ENCODE measurements around the gene STXBP6.

The STXBP6 gene

GRCh38 chr14:25049093-25049567, 817 bp downstream of the STXBP6 start:
- ATAC-seq = no peak
- TF ChIP-seq ZNF565 (CRISPR knock-in tag; conservative IDR thresholded peaks at IDR 0.05; ENCODE audit: low read depth) (no peak), CREB5 (CRISPR knock-in tag; IDR thresholded peaks at IDR 0.05; ENCODE audit: low read depth) (no peak), BACH2 (CRISPR knock-in tag; IDR thresholded peaks at IDR 0.05; ENCODE audit: borderline replicate concordance) (no peak), ZFP3 (CRISPR knock-in tag; IDR thresholded peaks at IDR 0.05) (no peak), CSDC2 (CRISPR knock-in tag; IDR thresholded peaks at IDR 0.05) (no peak), ISL1 (CRISPR knock-in tag; IDR thresholded peaks at IDR 0.05) (no peak), OSR1 (CRISPR knock-in tag; IDR thresholded peaks at IDR 0.05) (no peak), RARB (CRISPR knock-in tag; IDR thresholded peaks at IDR 0.05) (no peak), GLIS3 (CRISPR knock-in tag; IDR thresholded peaks at IDR 0.05) (no peak), ZFP30 (CRISPR knock-in tag; IDR thresholded peaks at IDR 0.05) (no peak), ZNF70 (CRISPR knock-in tag; IDR thresholded peaks at IDR 0.05) (no peak), TCF4 (CRISPR knock-in tag; IDR thresholded peaks at IDR 0.05; ENCODE audit: borderline replicate concordance) (no peak), ARNTL (CRISPR knock-in tag; IDR thresholded peaks at IDR 0.05; ENCODE audit: borderline replicate concordance, low read depth) (no peak), ZC3H10 (CRISPR knock-in tag; IDR thresholded peaks at IDR 0.05) (no peak), TOX (CRISPR knock-in tag; IDR thresholded peaks at IDR 0.05; ENCODE audit: borderline replicate concordance) (no peak), ESRRG (CRISPR knock-in tag; IDR thresholded peaks at IDR 0.05) (no peak)

GRCh38 chr14:25048170-25049016, 1.6 kb downstream of the STXBP6 start:
- no peak for ATAC-seq
- no peak for TF ChIP-seq ESRRG (CRISPR knock-in tag; IDR thresholded peaks at IDR 0.05)
- TF ChIP-seq ZFP30 (CRISPR knock-in tag; IDR thresholded peaks at IDR 0.05) = no peak
- no peak for TF ChIP-seq CSDC2 (CRISPR knock-in tag; IDR thresholded peaks at IDR 0.05)
- TF ChIP-seq ZC3H10 (CRISPR knock-in tag; IDR thresholded peaks at IDR 0.05) = no peak
- TF ChIP-seq POU6F1 (CRISPR knock-in tag; IDR thresholded peaks at IDR 0.05; ENCODE audit: borderline replicate concordance, low read depth) = no peak
- no peak for TF ChIP-seq TOX (CRISPR knock-in tag; IDR thresholded peaks at IDR 0.05; ENCODE audit: borderline replicate concordance)
- TF ChIP-seq ARNTL (CRISPR knock-in tag; IDR thresholded peaks at IDR 0.05; ENCODE audit: borderline replicate concordance, low read depth) = no peak
- TF ChIP-seq ZNF8 (CRISPR knock-in tag; IDR thresholded peaks at IDR 0.05) = no peak
- no peak for TF ChIP-seq GLIS3 (CRISPR knock-in tag; IDR thresholded peaks at IDR 0.05)
- TF ChIP-seq CSRNP3 (CRISPR knock-in tag; IDR thresholded peaks at IDR 0.05) = no peak

GRCh38 chr14:25046301-25046943, 3.5 kb downstream of the STXBP6 start:
- TF ChIP-seq ZNF565 (CRISPR knock-in tag; conservative IDR thresholded peaks at IDR 0.05; ENCODE audit: low read depth) = no peak
- TF ChIP-seq ISL1 (CRISPR knock-in tag; IDR thresholded peaks at IDR 0.05) = no peak
- TF ChIP-seq ZFP30 (CRISPR knock-in tag; IDR thresholded peaks at IDR 0.05) = no peak
- no peak for TF ChIP-seq CREB5 (CRISPR knock-in tag; IDR thresholded peaks at IDR 0.05; ENCODE audit: low read depth)
- TF ChIP-seq POU6F1 (CRISPR knock-in tag; IDR thresholded peaks at IDR 0.05; ENCODE audit: borderline replicate concordance, low read depth) = no peak
- no peak for TF ChIP-seq CSDC2 (CRISPR knock-in tag; IDR thresholded peaks at IDR 0.05)
- no peak for TF ChIP-seq PATZ1 (CRISPR knock-in tag; IDR thresholded peaks at IDR 0.05; ENCODE audit: borderline replicate concordance)
- no peak for TF ChIP-seq ZFP3 (CRISPR knock-in tag; IDR thresholded peaks at IDR 0.05)
- no peak for TF ChIP-seq RARB (CRISPR knock-in tag; IDR thresholded peaks at IDR 0.05)
- TF ChIP-seq TOX (CRISPR knock-in tag; IDR thresholded peaks at IDR 0.05; ENCODE audit: borderline replicate concordance) = no peak
- no peak for TF ChIP-seq ZNF8 (CRISPR knock-in tag; IDR thresholded peaks at IDR 0.05)
- TF ChIP-seq ZC3H10 (CRISPR knock-in tag; IDR thresholded peaks at IDR 0.05) = no peak
- ATAC-seq = no peak
